ENCODE data around the gene AGPAT4.

The AGPAT4 gene

GRCh38 chr6:161110028-161110779 is 163.7 kb downstream of the AGPAT4 start:
- no peak for DNase-seq (ENCODE audit: low read depth in 2 of 2)

GRCh38 chr6:161109366-161109765 is 164.5 kb downstream of the AGPAT4 start:
- DNase-seq (ENCODE audit: low read depth in 2 of 2), result no peak

GRCh38 chr6:161108916-161109315 is 164.9 kb downstream of the AGPAT4 start:
- no peak for DNase-seq (ENCODE audit: low read depth in 2 of 2)

GRCh38 chr6:161107779-161108730 is 165.8 kb downstream of the AGPAT4 start:
- DNase-seq (ENCODE audit: low read depth in 2 of 2), result no peak

GRCh38 chr6:161105408-161105807 is 168.5 kb downstream of the AGPAT4 start:
- no peak for DNase-seq (ENCODE audit: low read depth in 2 of 2)

- no peak for DNase-seq (ENCODE audit: low read depth in 2 of 2)
Observed at GRCh38 chr6:161104966-161105365, 168.9 kb downstream of the AGPAT4 start.

GRCh38 chr6:161103475-161103874 is 170.4 kb downstream of the AGPAT4 start:
- DNase-seq (ENCODE audit: low read depth in 2 of 2), result no peak

- DNase-seq (ENCODE audit: low read depth in 2 of 2), result no peak
Observed at GRCh38 chr6:161101517-161101916, 172.3 kb downstream of the AGPAT4 start.

- no peak for DNase-seq (ENCODE audit: low read depth in 2 of 2)
Observed at GRCh38 chr6:161100072-161100471, 173.8 kb downstream of the AGPAT4 start.

- DNase-seq (ENCODE audit: low read depth in 2 of 2), result no peak
Observed at GRCh38 chr6:161095916-161096315, 177.9 kb downstream of the AGPAT4 start.

- DNase-seq (ENCODE audit: low read depth in 2 of 2), result no peak
Observed at GRCh38 chr6:161094955-161095354, 178.9 kb downstream of the AGPAT4 start.

- DNase-seq (ENCODE audit: low read depth in 2 of 2), result no peak
Observed at GRCh38 chr6:161091972-161092701, 181.7 kb downstream of the AGPAT4 start.

- DNase-seq (ENCODE audit: low read depth in 2 of 2), result no peak
Observed at GRCh38 chr6:161091151-161091550, 182.7 kb downstream of the AGPAT4 start.

- no peak for DNase-seq (ENCODE audit: low read depth in 2 of 2)
Observed at GRCh38 chr6:161088676-161089328, 185.1 kb downstream of the AGPAT4 start.

- DNase-seq (ENCODE audit: low read depth in 2 of 2), result no peak
Observed at GRCh38 chr6:161085246-161085645, 188.6 kb downstream of the AGPAT4 start.

- DNase-seq (ENCODE audit: low read depth in 2 of 2), result no peak
Observed at GRCh38 chr6:161082215-161082614, 191.6 kb downstream of the AGPAT4 start.

- no peak for DNase-seq (ENCODE audit: low read depth in 2 of 2)
Observed at GRCh38 chr6:161080263-161080970, 193.4 kb downstream of the AGPAT4 start.
